ENCODE measurements around the gene UBE2O. TPM values are rescaled to one million over a fixed set of nuclear protein-coding genes. Genes with fewer than 3 reads are reported as not detected.

Gene UBE2O
- total RNA-seq, 1 experiment from 2014 or later = 19.5 TPM

- H3K36me3 Mint-ChIP-seq (ENCODE audit: insufficient read depth, unreplicated experiment) = peaks cover 7% of the 10 kb centered on the region
- no TSS peak for BruUV-seq (replicated peaks)
- H3K27me3 Mint-ChIP-seq (ENCODE audit: insufficient read depth, unreplicated experiment) = no peaks in the 10 kb centered on the region
- no peak overlapping the region for H3K27ac Mint-ChIP-seq (ENCODE audit: low read depth, unreplicated experiment)
- TF ChIP-seq, protein P1, sequence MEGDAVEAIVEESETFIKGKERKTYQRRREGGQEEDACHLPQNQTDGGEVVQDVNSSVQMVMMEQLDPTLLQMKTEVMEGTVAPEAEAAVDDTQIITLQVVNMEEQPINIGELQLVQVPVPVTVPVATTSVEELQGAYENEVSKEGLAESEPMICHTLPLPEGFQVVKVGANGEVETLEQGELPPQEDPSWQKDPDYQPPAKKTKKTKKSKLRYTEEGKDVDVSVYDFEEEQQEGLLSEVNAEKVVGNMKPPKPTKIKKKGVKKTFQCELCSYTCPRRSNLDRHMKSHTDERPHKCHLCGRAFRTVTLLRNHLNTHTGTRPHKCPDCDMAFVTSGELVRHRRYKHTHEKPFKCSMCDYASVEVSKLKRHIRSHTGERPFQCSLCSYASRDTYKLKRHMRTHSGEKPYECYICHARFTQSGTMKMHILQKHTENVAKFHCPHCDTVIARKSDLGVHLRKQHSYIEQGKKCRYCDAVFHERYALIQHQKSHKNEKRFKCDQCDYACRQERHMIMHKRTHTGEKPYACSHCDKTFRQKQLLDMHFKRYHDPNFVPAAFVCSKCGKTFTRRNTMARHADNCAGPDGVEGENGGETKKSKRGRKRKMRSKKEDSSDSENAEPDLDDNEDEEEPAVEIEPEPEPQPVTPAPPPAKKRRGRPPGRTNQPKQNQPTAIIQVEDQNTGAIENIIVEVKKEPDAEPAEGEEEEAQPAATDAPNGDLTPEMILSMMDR (IDR thresholded peaks at IDR 0.05; ENCODE audit: unreplicated experiment) = no peak
- POLR2A ChIA-PET = no interaction called here
- no peak overlapping the region for H3K4me3 Mint-ChIP-seq (ENCODE audit: unreplicated experiment)
- CTCF ChIA-PET = interaction anchor here (0.7 to 1.3 kb wide), 3 partner anchors 19 to 264 kb away, joined by 3 to 6 read pairs (median 4); no protein-coding TSS in a partner anchor
- intact Hi-C loops (cut with micrococcal nuclease) = no loop called here
- peak; percentile 41 for DNase-seq (ENCODE audit: unreplicated experiment)
- peaks cover 31% of the 10 kb centered on the region for H3K4me1 Mint-ChIP-seq (ENCODE audit: insufficient read depth, unreplicated experiment)
- H3K9me3 Mint-ChIP-seq (ENCODE audit: unreplicated experiment) = no peaks in the 10 kb centered on the region
These were observed 15.2 kb downstream of the UBE2O start for GRCh38 chr17:76437467-76438402.

DNA sequence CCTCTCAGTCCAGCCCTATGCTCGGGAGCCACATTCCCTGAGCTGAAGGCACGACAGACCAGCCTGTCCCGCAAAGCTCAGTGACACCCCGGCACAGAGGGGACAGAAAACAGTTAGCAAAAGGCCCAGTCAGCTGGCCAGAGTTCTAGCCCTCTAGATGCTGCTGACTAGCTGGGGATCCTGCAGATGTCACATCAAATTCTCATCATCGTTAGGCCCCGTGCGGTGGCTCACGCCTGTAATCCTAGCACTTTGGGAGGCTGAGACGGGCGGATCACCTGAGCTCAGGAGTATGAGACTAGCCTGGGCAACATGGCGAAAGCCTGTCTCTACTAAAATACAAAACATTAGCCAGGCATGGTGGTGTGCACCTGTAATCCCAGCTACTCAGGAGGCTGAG lies 17.2 kb downstream of the UBE2O start:
- H3K4me3 Mint-ChIP-seq (ENCODE audit: unreplicated experiment) = no peak overlapping the region
- no peaks in the 10 kb centered on the region for H3K27me3 Mint-ChIP-seq (ENCODE audit: insufficient read depth, unreplicated experiment)
- ChIA-PET CTCF (interaction anchor here (0.5 to 1.8 kb wide), 3 partner anchors 14 to 31 kb away, joined by 3 to 7 read pairs (median 4); no protein-coding TSS in a partner anchor), POLR2A (interaction anchor here (0.6 to 0.9 kb wide), 3 partner anchors 25 to 253 kb away, joined by 3 read pairs; no protein-coding TSS in a partner anchor)
- peaks cover 11% of the 10 kb centered on the region for H3K36me3 Mint-ChIP-seq (ENCODE audit: insufficient read depth, unreplicated experiment)
- DNase-seq (ENCODE audit: unreplicated experiment) = no peak
- no peak overlapping the region for H3K27ac Mint-ChIP-seq (ENCODE audit: low read depth, unreplicated experiment)
- peaks cover 26% of the 10 kb centered on the region for H3K4me1 Mint-ChIP-seq (ENCODE audit: insufficient read depth, unreplicated experiment)
- intact Hi-C loops (cut with micrococcal nuclease) = no loop called here
- TF ChIP-seq, protein P1 (IDR thresholded peaks at IDR 0.05; ENCODE audit: unreplicated experiment) = no peak
- no peaks in the 10 kb centered on the region for H3K9me3 Mint-ChIP-seq (ENCODE audit: unreplicated experiment)
- BruUV-seq (replicated peaks) = no TSS peak

- Mint-ChIP-seq H3K27me3 (ENCODE audit: insufficient read depth, unreplicated experiment) (no peaks in the 10 kb centered on the region), H3K4me3 (ENCODE audit: unreplicated experiment) (no peak overlapping the region), H3K27ac (ENCODE audit: low read depth, unreplicated experiment) (no peak overlapping the region), H3K36me3 (ENCODE audit: insufficient read depth, unreplicated experiment) (peaks cover 10% of the 10 kb centered on the region), H3K9me3 (ENCODE audit: unreplicated experiment) (no peaks in the 10 kb centered on the region), H3K4me1 (ENCODE audit: insufficient read depth, unreplicated experiment) (peaks cover 26% of the 10 kb centered on the region)
- peak; percentile 66 for DNase-seq (ENCODE audit: unreplicated experiment)
- ChIA-PET CTCF (interaction anchor here (0.7 to 1.8 kb wide), 3 partner anchors 14 to 49 kb away, joined by 3 to 7 read pairs (median 3); no protein-coding TSS in a partner anchor), POLR2A (no interaction called here)
- TF ChIP-seq, protein P1 (IDR thresholded peaks at IDR 0.05; ENCODE audit: unreplicated experiment) = no peak
- no TSS peak for BruUV-seq (replicated peaks)
- intact Hi-C loops (cut with micrococcal nuclease) = no loop called here
These were observed 18.1 kb downstream of the UBE2O start for GRCh38 chr17:76434870-76435269.

DNA sequence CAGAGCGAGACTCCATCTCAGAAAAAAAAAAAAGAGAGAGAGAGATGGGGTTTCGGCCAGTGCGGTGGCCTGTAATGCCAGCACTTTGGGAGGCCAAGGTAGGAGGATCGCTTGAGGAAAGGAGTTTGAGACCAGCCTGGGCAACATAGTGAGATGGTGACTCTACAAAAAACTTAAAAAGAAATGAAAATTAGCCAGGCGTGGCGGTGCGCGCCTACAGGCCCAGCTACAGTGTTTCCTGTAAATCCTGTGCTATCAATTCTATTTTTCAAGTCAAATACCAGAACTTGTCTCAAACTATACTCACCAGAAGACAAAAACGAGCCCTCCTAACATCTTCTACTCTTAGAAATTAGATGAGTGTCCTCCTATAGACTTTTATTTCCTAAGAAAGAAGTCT lies 19.3 kb downstream of the UBE2O start:
- H3K4me1 Mint-ChIP-seq (ENCODE audit: insufficient read depth, unreplicated experiment) = peaks cover 21% of the 10 kb centered on the region
- H3K9me3 Mint-ChIP-seq (ENCODE audit: unreplicated experiment) = no peaks in the 10 kb centered on the region
- TF ChIP-seq, protein P1 (IDR thresholded peaks at IDR 0.05; ENCODE audit: unreplicated experiment) = no peak
- CTCF ChIA-PET = no interaction called here
- DNase-seq (ENCODE audit: unreplicated experiment) = no peak
- intact Hi-C loops (cut with micrococcal nuclease) = no loop called here
- H3K27ac Mint-ChIP-seq (ENCODE audit: low read depth, unreplicated experiment) = no peak overlapping the region
- H3K4me3 Mint-ChIP-seq (ENCODE audit: unreplicated experiment) = no peak overlapping the region
- H3K27me3 Mint-ChIP-seq (ENCODE audit: insufficient read depth, unreplicated experiment) = no peaks in the 10 kb centered on the region
- POLR2A ChIA-PET = no interaction called here
- H3K36me3 Mint-ChIP-seq (ENCODE audit: insufficient read depth, unreplicated experiment) = peaks cover 4% of the 10 kb centered on the region
- no TSS peak for BruUV-seq (replicated peaks)

All from MCF 10A (cell line).